ENCODE results near the gene ZBTB43. TPM values are rescaled to one million over a fixed set of nuclear protein-coding genes. Genes with fewer than 3 reads are reported as not detected.

Gene ZBTB43
- total RNA-seq, 4 donors from 2014 or later, result 12.1 to 25.1 (median 13.5) TPM

DNA sequence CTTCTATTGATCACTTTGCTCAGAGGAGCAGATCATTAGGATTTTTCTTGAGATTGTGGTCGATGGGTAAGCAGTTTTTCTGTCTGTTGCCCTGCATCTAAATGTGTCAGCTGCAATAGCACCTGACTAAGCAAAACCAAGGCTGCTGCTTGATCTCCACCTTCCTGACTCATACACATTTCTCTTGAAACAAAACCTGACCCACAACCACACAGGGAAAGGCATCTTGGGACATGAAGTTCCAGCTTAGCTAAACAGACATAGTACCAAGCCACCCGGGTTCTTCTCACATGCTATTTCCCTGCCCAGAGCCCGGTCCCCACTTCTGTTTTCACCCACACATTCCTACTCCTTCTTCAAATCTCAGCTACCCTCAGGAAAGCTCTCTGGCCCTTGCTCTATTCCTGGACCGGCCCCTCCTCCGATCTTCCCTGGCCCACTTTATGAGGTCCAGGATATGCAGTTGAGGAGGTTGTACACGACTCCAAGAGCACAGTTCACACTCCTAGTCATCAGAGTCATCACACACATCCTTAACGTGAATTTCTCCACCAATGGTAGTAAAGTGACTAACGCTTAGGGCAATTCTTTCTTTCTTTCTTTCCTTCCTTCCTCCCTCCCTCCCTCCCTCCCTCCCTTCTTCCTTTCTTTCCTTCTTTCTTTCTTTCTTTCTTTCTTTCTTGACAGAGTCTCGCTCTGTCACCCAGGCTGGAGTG, 16.0 kb upstream of the ZBTB43 start:
- Histone ChIP-seq H3K4me1 (no peaks in the 10 kb centered on the region), H3K27me3 (no peaks in the 10 kb centered on the region), H3K27ac (no peak overlapping the region), H3K4me3 (replicated peaks in 1 of 3) (no peak overlapping the region), H3K36me3 (no peaks in the 10 kb centered on the region), H3K9me3 (no peaks in the 10 kb centered on the region)
- 73 to 75% methylated on average over 9 of the region's 9 CpGs for WGBS, 2 donors
- TF ChIP-seq, protein P1, sequence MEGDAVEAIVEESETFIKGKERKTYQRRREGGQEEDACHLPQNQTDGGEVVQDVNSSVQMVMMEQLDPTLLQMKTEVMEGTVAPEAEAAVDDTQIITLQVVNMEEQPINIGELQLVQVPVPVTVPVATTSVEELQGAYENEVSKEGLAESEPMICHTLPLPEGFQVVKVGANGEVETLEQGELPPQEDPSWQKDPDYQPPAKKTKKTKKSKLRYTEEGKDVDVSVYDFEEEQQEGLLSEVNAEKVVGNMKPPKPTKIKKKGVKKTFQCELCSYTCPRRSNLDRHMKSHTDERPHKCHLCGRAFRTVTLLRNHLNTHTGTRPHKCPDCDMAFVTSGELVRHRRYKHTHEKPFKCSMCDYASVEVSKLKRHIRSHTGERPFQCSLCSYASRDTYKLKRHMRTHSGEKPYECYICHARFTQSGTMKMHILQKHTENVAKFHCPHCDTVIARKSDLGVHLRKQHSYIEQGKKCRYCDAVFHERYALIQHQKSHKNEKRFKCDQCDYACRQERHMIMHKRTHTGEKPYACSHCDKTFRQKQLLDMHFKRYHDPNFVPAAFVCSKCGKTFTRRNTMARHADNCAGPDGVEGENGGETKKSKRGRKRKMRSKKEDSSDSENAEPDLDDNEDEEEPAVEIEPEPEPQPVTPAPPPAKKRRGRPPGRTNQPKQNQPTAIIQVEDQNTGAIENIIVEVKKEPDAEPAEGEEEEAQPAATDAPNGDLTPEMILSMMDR (IDR thresholded peaks at IDR 0.05), result no peak
- no peak for TF ChIP-seq POLR2A (IDR thresholded peaks at IDR 0.05)
- intact Hi-C loops (cut with DNase I), result loop anchor here (10.0 kb wide), 2 partner anchors 174 to 284 kb away; partner anchors contain the start of gene LMX1B
- no peak for DNase-seq

DNA sequence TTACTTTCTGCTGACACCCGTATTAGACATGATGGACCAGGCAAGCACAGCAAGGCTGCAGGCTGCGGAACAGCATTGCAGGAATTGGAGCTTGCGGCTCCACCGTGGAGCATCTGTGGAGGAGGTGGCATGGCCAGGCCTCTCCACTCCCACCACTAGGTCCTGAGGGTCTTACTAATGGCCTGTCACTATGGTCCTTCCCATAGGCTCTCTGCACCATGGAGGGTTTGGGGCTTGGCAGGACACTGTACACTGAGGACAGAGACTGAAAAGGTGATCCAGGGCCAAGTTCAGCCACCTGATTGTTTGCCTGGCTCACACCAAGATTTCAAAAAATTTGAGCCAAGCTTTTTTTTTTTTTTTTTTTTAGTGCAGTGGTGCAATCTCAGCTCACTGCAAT, 14.3 kb upstream of the ZBTB43 start:
- WGBS, 2 donors, result 90% methylated on average over 4 of the region's 4 CpGs
- Histone ChIP-seq H3K36me3 (no peaks in the 10 kb centered on the region), H3K9me3 (no peaks in the 10 kb centered on the region), H3K27ac (no peak overlapping the region), H3K27me3 (no peaks in the 10 kb centered on the region), H3K4me3 (replicated peaks in 1 of 3) (no peak overlapping the region), H3K4me1 (no peaks in the 10 kb centered on the region)
- no peak for DNase-seq
- TF ChIP-seq, protein P1 (IDR thresholded peaks at IDR 0.05), result no peak
- TF ChIP-seq POLR2A (IDR thresholded peaks at IDR 0.05), result no peak
- intact Hi-C loops (cut with DNase I), result no loop called here

DNA sequence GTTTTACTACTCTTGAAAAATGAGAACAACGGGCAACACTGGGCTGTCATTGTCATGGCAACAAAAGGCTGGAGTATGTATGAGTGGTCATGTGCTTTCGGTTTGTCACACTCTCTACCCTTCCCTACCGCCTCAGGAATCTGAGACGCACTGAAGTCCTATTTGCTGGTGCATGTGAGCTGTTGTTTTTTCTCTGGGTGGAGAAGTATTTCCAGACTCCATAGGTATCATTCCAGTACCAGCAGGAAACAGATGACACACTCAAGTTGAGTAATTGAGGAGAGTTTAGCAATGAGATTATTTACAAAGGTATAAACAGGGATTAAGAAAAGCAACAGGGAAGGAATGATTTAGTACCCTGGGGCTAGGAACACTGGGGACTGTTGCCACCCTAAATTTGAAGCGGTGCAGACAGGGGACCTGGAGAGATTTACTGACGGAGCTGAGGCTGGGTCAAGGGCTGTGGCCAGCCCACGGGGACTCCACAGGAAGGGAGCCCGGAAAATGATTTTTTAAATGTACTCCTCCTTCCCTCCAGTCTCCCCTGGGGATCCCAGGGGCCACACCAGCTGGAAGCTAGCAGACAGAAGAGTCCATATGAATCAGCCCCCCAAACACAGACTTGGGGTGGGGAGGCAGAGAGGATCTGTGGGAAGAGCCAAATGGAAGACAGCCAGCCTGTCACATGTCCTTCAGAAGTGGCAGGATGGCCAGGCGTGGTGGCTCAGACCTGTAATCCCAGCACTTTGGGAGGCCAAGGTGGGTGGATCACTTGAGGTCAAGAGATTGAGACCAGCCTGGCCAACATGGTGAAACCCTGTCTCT, 13.2 kb upstream of the ZBTB43 start:
- 40 to 48% methylated on average over 9 of the region's 9 CpGs for WGBS, 2 donors
- H3K4me3 ChIP-seq (replicated peaks in 1 of 3), result no peak overlapping the region
- H3K4me1 ChIP-seq, result no peaks in the 10 kb centered on the region
- no peak for DNase-seq
- intact Hi-C loops (cut with DNase I), result no loop called here
- H3K27me3 ChIP-seq, result no peaks in the 10 kb centered on the region
- no peak for TF ChIP-seq POLR2A (IDR thresholded peaks at IDR 0.05)
- TF ChIP-seq, protein P1 (IDR thresholded peaks at IDR 0.05), result no peak
- no peaks in the 10 kb centered on the region for H3K9me3 ChIP-seq
- H3K36me3 ChIP-seq, result no peaks in the 10 kb centered on the region
- no peak overlapping the region for H3K27ac ChIP-seq

- DNase-seq, result no peak
Observed at GRCh38 chr9:126793686-126794417, 11.0 kb upstream of the ZBTB43 start.

More at GRCh38 chr9:126793686-126794417, 11.0 kb upstream of the ZBTB43 start:
- H3K4me1 ChIP-seq, result no peaks in the 10 kb centered on the region
- no peaks in the 10 kb centered on the region for H3K36me3 ChIP-seq
- intact Hi-C loops (cut with DNase I), result no loop called here
- H3K9me3 ChIP-seq, result no peaks in the 10 kb centered on the region
- 81 to 82% methylated on average over 9 to 10 of the region's 10 CpGs for WGBS, 2 donors
- no peak overlapping the region for H3K27ac ChIP-seq
- no peak overlapping the region for H3K4me3 ChIP-seq (replicated peaks in 1 of 3)
- TF ChIP-seq POLR2A (IDR thresholded peaks at IDR 0.05), result no peak
- TF ChIP-seq, protein P1 (IDR thresholded peaks at IDR 0.05), result no peak
- H3K27me3 ChIP-seq, result no peaks in the 10 kb centered on the region

Data from thyroid gland (tissue), 4 donors.